Measurements from ENCODE around the gene LYPD1.
"Not testable (repeated sequence)": the region's sequence is repeated elsewhere in the genome, so short reads cannot be mapped to it uniquely, and the experiment has no call there.

Gene LYPD1

GRCh38 chr2:132669908-132670495 is at the start of gene LYPD1:
LYPD1 (minus strand) TSS chr2:132670205; CDS start chr2:132669932, 273 bp downstream.
- no peak for DNase-seq (ENCODE audit: low read depth, low spot score)

- DNase-seq (ENCODE audit: low read depth, low spot score): no peak
Observed at GRCh38 chr2:132719480-132719879, 49.5 kb upstream of the LYPD1 start.

- DNase-seq (ENCODE audit: low read depth, low spot score): no peak
Observed at GRCh38 chr2:132716954-132717353, 46.9 kb upstream of the LYPD1 start.

GRCh38 chr2:132715386-132716351 is 45.7 kb upstream of the LYPD1 start:
- no peak for DNase-seq (ENCODE audit: low read depth, low spot score)

- no peak for DNase-seq (ENCODE audit: low read depth, low spot score)
Observed at GRCh38 chr2:132703396-132703795, 33.4 kb upstream of the LYPD1 start.

- no peak for DNase-seq (ENCODE audit: low read depth, low spot score)
Observed at GRCh38 chr2:132701810-132702209, 31.8 kb upstream of the LYPD1 start.

GRCh38 chr2:132699802-132700201 is 29.8 kb upstream of the LYPD1 start:
- DNase-seq (ENCODE audit: low read depth, low spot score): not testable (repeated sequence)

GRCh38 chr2:132698347-132698746 is 28.3 kb upstream of the LYPD1 start:
- not testable (repeated sequence) for DNase-seq (ENCODE audit: low read depth, low spot score)

GRCh38 chr2:132697556-132698205 is 27.7 kb upstream of the LYPD1 start:
- DNase-seq (ENCODE audit: low read depth, low spot score): no peak

GRCh38 chr2:132692816-132693215 is 22.8 kb upstream of the LYPD1 start:
- DNase-seq (ENCODE audit: low read depth, low spot score): no peak

GRCh38 chr2:132691556-132691955 is 21.6 kb upstream of the LYPD1 start:
- no peak for DNase-seq (ENCODE audit: low read depth, low spot score)

GRCh38 chr2:132690664-132691303 is 20.8 kb upstream of the LYPD1 start:
- no peak for DNase-seq (ENCODE audit: low read depth, low spot score)

- DNase-seq (ENCODE audit: low read depth, low spot score): no peak
Observed at GRCh38 chr2:132681766-132682165, 11.8 kb upstream of the LYPD1 start.

- no peak for DNase-seq (ENCODE audit: low read depth, low spot score)
Observed at GRCh38 chr2:132680544-132680943, 10.5 kb upstream of the LYPD1 start.

- no peak for DNase-seq (ENCODE audit: low read depth, low spot score)
Observed at GRCh38 chr2:132678483-132678882, 8.5 kb upstream of the LYPD1 start.

GRCh38 chr2:132677661-132678060 is 7.7 kb upstream of the LYPD1 start:
- no peak for DNase-seq (ENCODE audit: low read depth, low spot score)

GRCh38 chr2:132676999-132677398 is 7.0 kb upstream of the LYPD1 start:
- DNase-seq (ENCODE audit: low read depth, low spot score): no peak

- no peak for DNase-seq (ENCODE audit: low read depth, low spot score)
Observed at GRCh38 chr2:132671151-132671835, 1.3 kb upstream of the LYPD1 start.

GRCh38 chr2:132670496-132671150 is 618 bp upstream of the LYPD1 start:
- DNase-seq (ENCODE audit: low read depth, low spot score): no peak

GRCh38 chr2:132668987-132669907 is 758 bp downstream of the LYPD1 start:
- no peak for DNase-seq (ENCODE audit: low read depth, low spot score)
